Liver (tissue), 9 donors: ENCODE results near the gene KRT6C. TPM values are rescaled to one million over a fixed set of nuclear protein-coding genes. Genes with fewer than 3 reads are reported as not detected.

ENCODE experiments used
- DNase-seq: peaks from one replicate; pipeline ENCODE4 v3.0.0-alpha.2; 2017; ENCODE audit warnings: low spot score
- H3K27ac ChIP-seq, 2 donors: one replicate each; pipeline ENCODE4 v1.7.0; 2013; ENCODE audit warnings: inconsistent platforms in 2 of 2, low read length in 2 of 2, control low read depth in 1 of 2, low read depth in 1 of 2, mild to moderate bottlenecking in 1 of 2
- H3K27me3 ChIP-seq, 4 donors: one replicate each; pipeline versions ENCODE4 v1.6.1 to v1.7.0; 2013; ENCODE audit warnings: low read length in 3 of 4, inconsistent platforms in 1 of 4, mild to moderate bottlenecking in 1 of 4, moderate library complexity in 1 of 4; ENCODE audit not compliant: control insufficient read depth in 4 of 4, insufficient read depth in 4 of 4
- H3K36me3 ChIP-seq, 4 donors: one replicate each; pipeline versions ENCODE4 v1.6.1 to v1.7.0; 2013; ENCODE audit warnings: low read length in 3 of 4, mild to moderate bottlenecking in 3 of 4, low read depth in 1 of 4, moderate library complexity in 1 of 4; ENCODE audit not compliant: control insufficient read depth in 4 of 4, insufficient read depth in 3 of 4
- H3K4me1 ChIP-seq, 4 donors: one replicate each; pipeline versions ENCODE4 v1.6.1 to v1.7.0; 2013; ENCODE audit warnings: low read length in 3 of 4, mild to moderate bottlenecking in 3 of 4, moderate library complexity in 1 of 4; ENCODE audit not compliant: control insufficient read depth in 4 of 4, insufficient read depth in 4 of 4
- H3K4me3 ChIP-seq, 3 donors: one replicate each; pipeline versions ENCODE4 v1.6.1 to v1.7.0; 2013; ENCODE audit warnings: low read length in 3 of 3, control low read depth in 1 of 3, low read depth in 1 of 3, mild to moderate bottlenecking in 1 of 3
- H3K9ac ChIP-seq, 2 donors: one replicate each; pipeline ENCODE4 v1.7.0; 2013; ENCODE audit warnings: low read length in 2 of 2, mild to moderate bottlenecking in 2 of 2, moderate library complexity in 2 of 2, control low read depth in 1 of 2, low read depth in 1 of 2
- H3K9me3 ChIP-seq, 4 donors: one replicate each; pipeline versions ENCODE4 v1.6.1 to v1.7.0; 2013; ENCODE audit warnings: low read length in 3 of 4; ENCODE audit not compliant: control insufficient read depth in 4 of 4
- ATF3 ChIP-seq: IDR thresholded peaks from 2 replicates; pipeline ENCODE4 v1.6.1; 2016; ENCODE audit warnings: antibody characterized with exemption
- EGR1 ChIP-seq, 2 donors: IDR thresholded peaks; 2 replicates each; pipeline ENCODE4 v1.6.1; 2016 to 2018; ENCODE audit warnings: antibody characterized with exemption in 2 of 2, low read depth in 2 of 2
- FOXA1 ChIP-seq: IDR thresholded peaks from 2 replicates; pipeline ENCODE4 v1.6.1; 2016; ENCODE audit warnings: antibody characterized with exemption
- FOXA2 ChIP-seq: IDR thresholded peaks from 2 replicates; pipeline ENCODE4 v1.6.1; 2016; ENCODE audit warnings: antibody characterized with exemption
- GABPA ChIP-seq, 2 donors: IDR thresholded peaks in 1 of 2; conservative IDR thresholded peaks in 1 of 2; 2 replicates each; pipeline ENCODE4 v1.6.1; 2016; ENCODE audit warnings: antibody characterized with exemption in 2 of 2, mild to moderate bottlenecking in 1 of 2, moderate library complexity in 1 of 2
- HNF4A ChIP-seq, 2 donors: conservative IDR thresholded peaks; 2 replicates each; pipeline ENCODE4 v1.6.1; 2016; ENCODE audit warnings: antibody characterized with exemption in 2 of 2, mild to moderate bottlenecking in 2 of 2
- HNF4G ChIP-seq: IDR thresholded peaks from 2 replicates; pipeline ENCODE4 v1.6.1; 2016; ENCODE audit warnings: antibody characterized with exemption
- JUND ChIP-seq, 2 donors: IDR thresholded peaks; 2 replicates each; pipeline ENCODE4 v1.6.1; 2016; ENCODE audit warnings: antibody characterized with exemption in 2 of 2
- NR2F2 ChIP-seq: IDR thresholded peaks from 2 replicates; pipeline ENCODE4 v1.6.1; 2016; ENCODE audit warnings: antibody characterized with exemption
- RAD21 ChIP-seq, 2 donors: IDR thresholded peaks; 2 replicates each; pipeline ENCODE4 v1.6.1; 2016; ENCODE audit warnings: antibody characterized with exemption in 2 of 2, mild to moderate bottlenecking in 2 of 2
- RXRA ChIP-seq, 2 donors: IDR thresholded peaks; 2 replicates each; pipeline ENCODE4 v1.6.1; 2017 to 2018; ENCODE audit warnings: antibody characterized with exemption in 2 of 2, mild to moderate bottlenecking in 1 of 2
- SP1 ChIP-seq: IDR thresholded peaks from 2 replicates; pipeline ENCODE4 v1.6.1; 2018; ENCODE audit warnings: antibody characterized with exemption, mild to moderate bottlenecking
- TAF1 ChIP-seq: conservative IDR thresholded peaks from 2 replicates; pipeline ENCODE4 v1.6.1; 2016; ENCODE audit warnings: antibody characterized with exemption, mild to moderate bottlenecking
- YY1 ChIP-seq: IDR thresholded peaks from 2 replicates; pipeline ENCODE4 v1.6.1; 2016; ENCODE audit warnings: antibody characterized with exemption, mild to moderate bottlenecking
- ZBTB33 ChIP-seq: IDR thresholded peaks from 2 replicates; pipeline ENCODE4 v1.6.1; 2016; ENCODE audit warnings: antibody characterized with exemption
- WGBS: extraction: QIAGEN DNeasy Blood & Tissue Kit; methylation state at CpG from one replicate; pipeline ENCODE4 v1.1.7; 2013; 5-methylcytosine and 5-hydroxymethylcytosine counted together
- polyA plus RNA-seq, 2 donors: library from polyadenylated mRNA; stranded (reverse) in 1 of 2; unstranded in 1 of 2; fragments of 200-250 nt in 1 of 2; fragments of >200 nt in 1 of 2; fragmentation: Nextera tagmentation in 1 of 2; extraction: Ambion mirVana in 1 of 2; gene quantifications; one replicate each; pipeline versions ENCODE4 v1.2.1 to v1.2.3, GENCODE V29; 2013 to 2015
- total RNA-seq, 2 donors: library from RNA; depleted of rRNA; stranded (reverse); fragments of >200 nt; gene quantifications; one replicate each; pipeline ENCODE4 v1.2.3, GENCODE V29; 2014
- TF ChIP-seq, protein P1 (sequence below): IDR thresholded peaks from 2 replicates; pipeline ENCODE4 v1.6.1; 2016; ENCODE audit warnings: antibody characterized with exemption
- TF ChIP-seq, protein P2 (sequence below): IDR thresholded peaks from 2 replicates; pipeline ENCODE4 v1.6.1; 2016; ENCODE audit warnings: antibody characterized with exemption, mild to moderate bottlenecking
- donor health status: healthy.
- donor health status: healthy.
- donor health status: healthy.
- donor health status: healthy.
- donor health status: healthy.

KRT6C gene
- total and polyA plus RNA-seq, 4 donors: 0.61 TPM; not detected in 3

DNA sequence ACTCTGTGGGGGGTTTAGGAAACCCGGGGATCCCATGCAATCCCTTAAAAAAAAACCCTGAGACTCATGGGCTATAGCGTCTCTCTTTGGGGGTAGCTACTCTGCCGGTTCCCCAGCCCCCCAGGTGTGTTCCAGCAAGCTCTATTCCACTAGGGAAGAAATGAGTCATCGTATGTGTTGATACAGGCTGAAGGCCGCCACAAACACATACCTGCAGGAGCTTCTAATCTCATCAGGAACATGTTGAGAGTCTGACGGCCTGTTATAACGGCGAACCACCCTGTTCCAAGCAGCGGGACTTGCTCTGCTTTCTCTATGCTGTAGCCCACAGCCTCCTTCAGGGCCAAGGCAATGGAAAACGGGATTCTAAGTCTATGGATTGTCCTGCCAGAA is 47.6 kb upstream of the KRT6C start:
- Histone ChIP-seq H3K9ac (no peak overlapping the region), H3K4me1 (no peaks in the 10 kb centered on the region), H3K27ac (no peak overlapping the region), H3K4me3 (no peak overlapping the region), H3K9me3 (no peaks in the 10 kb centered on the region), H3K27me3 (no peaks in the 10 kb centered on the region), H3K36me3 (no peaks in the 10 kb centered on the region)
- 80% methylated on average over 10 of the region's 10 CpGs for WGBS
- TF ChIP-seq GABPA (IDR thresholded peaks at IDR 0.05 in 1 of 2, conservative IDR thresholded peaks at IDR 0.05 in 1 of 2) (no peak), JUND (IDR thresholded peaks at IDR 0.05) (peak in 1 of 2 donors; percentile 70)
- peak; percentile 28 for DNase-seq

DNA sequence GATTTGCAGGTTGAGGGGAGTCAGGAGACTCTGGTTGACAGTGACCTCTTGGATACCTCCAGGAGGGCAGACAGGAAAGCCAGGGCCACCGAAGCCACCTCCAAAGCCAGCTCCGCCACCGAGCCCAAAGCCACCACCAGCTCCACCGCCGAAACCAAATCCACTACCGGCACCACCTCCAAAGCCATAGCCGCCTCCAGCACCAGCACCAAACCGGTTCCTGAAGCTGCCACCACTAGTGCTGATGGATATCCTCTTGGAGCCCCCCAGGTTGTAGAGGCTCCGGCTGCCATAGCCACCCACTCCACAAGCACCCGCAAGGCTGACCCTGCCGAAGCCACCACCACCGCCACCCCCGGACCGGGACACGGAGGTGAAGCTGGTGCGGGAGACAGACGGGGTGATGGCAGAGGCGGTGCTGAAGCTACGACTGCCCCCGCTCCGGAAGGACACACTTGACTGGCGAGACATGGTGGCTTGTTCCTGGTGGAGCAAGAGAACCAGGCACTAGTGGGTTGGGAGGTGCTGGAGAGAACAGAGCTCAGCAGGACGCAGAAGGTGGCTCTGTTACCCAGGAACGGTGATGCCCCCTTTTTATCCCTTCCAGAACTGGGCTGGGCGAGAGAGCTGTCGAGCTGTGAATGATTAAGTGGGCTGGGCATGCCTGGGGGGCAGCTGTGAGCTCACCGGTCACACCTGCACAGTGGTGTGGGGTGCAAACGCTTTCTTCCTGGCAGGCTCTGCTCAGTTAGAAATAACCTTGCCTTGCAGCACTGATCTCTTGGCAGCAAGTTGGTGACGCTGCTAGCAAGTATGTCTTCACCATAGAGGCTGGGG is 46.4 kb upstream of the KRT6C start, which contains the start of gene KRT5:
Gene KRT5, minus strand, starts transcription at position 569 of the 837 bp plus-strand sequence. Its CDS starts 98 bp downstream, at position 471.
- peak; percentile 30 for DNase-seq
- no peaks in the 10 kb centered on the region for H3K9me3 ChIP-seq
- H3K36me3 ChIP-seq: no peaks in the 10 kb centered on the region
- 94% methylated on average over 29 of the region's 29 CpGs for WGBS
- H3K27ac ChIP-seq: no peak within 1 kb of the TSS
- H3K4me3 ChIP-seq: no peak within 1 kb of the TSS
- no peaks in the 10 kb centered on the region for H3K27me3 ChIP-seq
- TF ChIP-seq, protein P1, sequence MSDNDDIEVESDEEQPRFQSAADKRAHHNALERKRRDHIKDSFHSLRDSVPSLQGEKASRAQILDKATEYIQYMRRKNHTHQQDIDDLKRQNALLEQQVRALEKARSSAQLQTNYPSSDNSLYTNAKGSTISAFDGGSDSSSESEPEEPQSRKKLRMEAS: no peak
- TF ChIP-seq EGR1 (IDR thresholded peaks at IDR 0.05; ENCODE audit: low read depth in 2 of 2) (no peak), HNF4G (no peak), NR2F2 (no peak), RAD21 (IDR thresholded peaks at IDR 0.05) (no peak), FOXA1 (no peak), SP1 (no peak), JUND (IDR thresholded peaks at IDR 0.05) (no peak), YY1 (no peak), RXRA (IDR thresholded peaks at IDR 0.05) (no peak), TAF1 (no peak), ZBTB33 (no peak), ATF3 (no peak), FOXA2 (no peak), HNF4A (conservative IDR thresholded peaks at IDR 0.05) (no peak), GABPA (IDR thresholded peaks at IDR 0.05 in 1 of 2, conservative IDR thresholded peaks at IDR 0.05 in 1 of 2) (no peak)
- TF ChIP-seq, protein P2, sequence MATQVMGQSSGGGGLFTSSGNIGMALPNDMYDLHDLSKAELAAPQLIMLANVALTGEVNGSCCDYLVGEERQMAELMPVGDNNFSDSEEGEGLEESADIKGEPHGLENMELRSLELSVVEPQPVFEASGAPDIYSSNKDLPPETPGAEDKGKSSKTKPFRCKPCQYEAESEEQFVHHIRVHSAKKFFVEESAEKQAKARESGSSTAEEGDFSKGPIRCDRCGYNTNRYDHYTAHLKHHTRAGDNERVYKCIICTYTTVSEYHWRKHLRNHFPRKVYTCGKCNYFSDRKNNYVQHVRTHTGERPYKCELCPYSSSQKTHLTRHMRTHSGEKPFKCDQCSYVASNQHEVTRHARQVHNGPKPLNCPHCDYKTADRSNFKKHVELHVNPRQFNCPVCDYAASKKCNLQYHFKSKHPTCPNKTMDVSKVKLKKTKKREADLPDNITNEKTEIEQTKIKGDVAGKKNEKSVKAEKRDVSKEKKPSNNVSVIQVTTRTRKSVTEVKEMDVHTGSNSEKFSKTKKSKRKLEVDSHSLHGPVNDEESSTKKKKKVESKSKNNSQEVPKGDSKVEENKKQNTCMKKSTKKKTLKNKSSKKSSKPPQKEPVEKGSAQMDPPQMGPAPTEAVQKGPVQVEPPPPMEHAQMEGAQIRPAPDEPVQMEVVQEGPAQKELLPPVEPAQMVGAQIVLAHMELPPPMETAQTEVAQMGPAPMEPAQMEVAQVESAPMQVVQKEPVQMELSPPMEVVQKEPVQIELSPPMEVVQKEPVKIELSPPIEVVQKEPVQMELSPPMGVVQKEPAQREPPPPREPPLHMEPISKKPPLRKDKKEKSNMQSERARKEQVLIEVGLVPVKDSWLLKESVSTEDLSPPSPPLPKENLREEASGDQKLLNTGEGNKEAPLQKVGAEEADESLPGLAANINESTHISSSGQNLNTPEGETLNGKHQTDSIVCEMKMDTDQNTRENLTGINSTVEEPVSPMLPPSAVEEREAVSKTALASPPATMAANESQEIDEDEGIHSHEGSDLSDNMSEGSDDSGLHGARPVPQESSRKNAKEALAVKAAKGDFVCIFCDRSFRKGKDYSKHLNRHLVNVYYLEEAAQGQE: no peak
- H3K9ac ChIP-seq: no peak within 1 kb of the TSS
- no peaks in the 10 kb centered on the region for H3K4me1 ChIP-seq
